Muscle layer of duodenum (tissue), 2 donors: ENCODE data around the gene CNPPD1.
A peak's percentile ranks its signal among the peaks of the same experiment; 100 is the strongest.

Experiments used
- H3K27ac ChIP-seq: one replicate; pipeline ENCODE4 v1.7.0; 2013; ENCODE audit warnings: mild to moderate bottlenecking, low read length
- H3K27me3 ChIP-seq: one replicate; pipeline ENCODE4 v1.7.0; 2013; ENCODE audit warnings: low read depth, mild to moderate bottlenecking, control low read depth, low read length
- H3K36me3 ChIP-seq, 2 donors: one replicate each; pipeline ENCODE4 v1.7.0; 2013; ENCODE audit warnings: low read length in 2 of 2, control low read depth in 1 of 2, mild to moderate bottlenecking in 1 of 2; ENCODE audit not compliant: insufficient read depth in 2 of 2, control insufficient read depth in 1 of 2
- H3K4me1 ChIP-seq, 2 donors: one replicate each; pipeline ENCODE4 v1.7.0; 2013; ENCODE audit warnings: low read length in 2 of 2, mild to moderate bottlenecking in 2 of 2, control low read depth in 1 of 2, moderate library complexity in 1 of 2; ENCODE audit not compliant: insufficient read depth in 2 of 2, control insufficient read depth in 1 of 2
- H3K4me3 ChIP-seq, 2 donors: one replicate each; pipeline ENCODE4 v1.7.0; 2013; ENCODE audit warnings: low read length in 2 of 2, low read depth in 1 of 2, mild to moderate bottlenecking in 1 of 2
- H3K9me3 ChIP-seq, 2 donors: one replicate each; pipeline ENCODE4 v1.7.0; 2013; ENCODE audit warnings: low read length in 2 of 2, control low read depth in 1 of 2, mild to moderate bottlenecking in 1 of 2; ENCODE audit not compliant: control insufficient read depth in 1 of 2
- donor health status: healthy.

CNPPD1 gene

GRCh38 chr2:219176818-219177551 lies at the start of gene CNPPD1:
TSS of gene CNPPD1 (minus strand) at chr2:219176925. CDS start at chr2:219176828, 97 bp downstream.
- Histone ChIP-seq H3K4me1 (peaks cover 19 to 33% of the 10 kb centered on the region in 2 donors), H3K27me3 (no peaks in the 10 kb centered on the region), H3K27ac (peak within 1 kb of the TSS; percentile 100), H3K9me3 (no peaks in the 10 kb centered on the region), H3K36me3 (peaks cover 46 to 53% of the 10 kb centered on the region in 2 donors), H3K4me3 (peak within 1 kb of the TSS; percentile 88 to 89)

- H3K36me3 ChIP-seq: peaks cover 55% of the 10 kb centered on the region in 2 donors
Observed at GRCh38 chr2:219225350-219225749, 48.6 kb upstream of the CNPPD1 start.

GRCh38 chr2:219223831-219224610 lies 47.3 kb upstream of the CNPPD1 start:
- no peak overlapping the region for H3K4me3 ChIP-seq
- H3K9me3 ChIP-seq: no peaks in the 10 kb centered on the region
- H3K27ac ChIP-seq: no peak overlapping the region
- H3K4me1 ChIP-seq: peaks cover 17 to 29% of the 10 kb centered on the region in 2 donors
- H3K36me3 ChIP-seq: peaks cover 55 to 62% of the 10 kb centered on the region in 2 donors
- H3K27me3 ChIP-seq: no peaks in the 10 kb centered on the region

More at GRCh38 chr2:219225350-219225749, 48.6 kb upstream of the CNPPD1 start:
- no peak overlapping the region for H3K4me3 ChIP-seq
- no peak overlapping the region for H3K27ac ChIP-seq
- no peaks in the 10 kb centered on the region for H3K9me3 ChIP-seq
- H3K4me1 ChIP-seq: peaks cover 10 to 20% of the 10 kb centered on the region in 2 donors
- H3K27me3 ChIP-seq: no peaks in the 10 kb centered on the region

- H3K9me3 ChIP-seq: no peaks in the 10 kb centered on the region
- no peak overlapping the region for H3K4me3 ChIP-seq
- no peak overlapping the region for H3K27ac ChIP-seq
- peaks cover 7 to 31% of the 10 kb centered on the region in 2 donors for H3K4me1 ChIP-seq
- no peaks in the 10 kb centered on the region for H3K27me3 ChIP-seq
- peaks cover 55 to 69% of the 10 kb centered on the region in 2 donors for H3K36me3 ChIP-seq
Observed at GRCh38 chr2:219221957-219222518, 45.3 kb upstream of the CNPPD1 start.

- Histone ChIP-seq H3K27ac (no peak overlapping the region), H3K4me1 (peaks cover 7 to 35% of the 10 kb centered on the region in 2 donors), H3K36me3 (peaks cover 54 to 77% of the 10 kb centered on the region in 2 donors), H3K27me3 (no peaks in the 10 kb centered on the region), H3K4me3 (no peak overlapping the region), H3K9me3 (no peaks in the 10 kb centered on the region)
Observed at GRCh38 chr2:219220652-219221402, 44.1 kb upstream of the CNPPD1 start.

GRCh38 chr2:219219784-219220532 lies 43.2 kb upstream of the CNPPD1 start:
- H3K4me3 ChIP-seq: peak overlapping the region in 1 of 2 donors; percentile 75
- H3K27ac ChIP-seq: peak overlapping the region; percentile 69
- H3K9me3 ChIP-seq: no peaks in the 10 kb centered on the region
- peaks cover 7 to 35% of the 10 kb centered on the region in 2 donors for H3K4me1 ChIP-seq
- peaks cover 47 to 76% of the 10 kb centered on the region in 2 donors for H3K36me3 ChIP-seq
- H3K27me3 ChIP-seq: no peaks in the 10 kb centered on the region

- Histone ChIP-seq H3K36me3 (peaks cover 42 to 75% of the 10 kb centered on the region in 2 donors), H3K27me3 (no peaks in the 10 kb centered on the region), H3K9me3 (no peaks in the 10 kb centered on the region), H3K27ac (peak within 1 kb of the TSS; percentile 69), H3K4me1 (peaks cover 7 to 35% of the 10 kb centered on the region in 2 donors), H3K4me3 (peak within 1 kb of the TSS; percentile 60 to 75)
Observed at GRCh38 chr2:219218732-219219701, 42.3 kb upstream of the CNPPD1 start, which contains the start of gene ABCB6. TSS of gene ABCB6 (minus strand) at chr2:219218958. CDS start at chr2:219218673, 285 bp downstream.

- Histone ChIP-seq H3K27ac (peak overlapping the region; percentile 69), H3K27me3 (no peaks in the 10 kb centered on the region), H3K36me3 (peaks cover 39 to 75% of the 10 kb centered on the region in 2 donors), H3K9me3 (no peaks in the 10 kb centered on the region), H3K4me1 (peaks cover 7 to 35% of the 10 kb centered on the region in 2 donors), H3K4me3 (peak overlapping the region; percentile 60 to 75)
Observed at GRCh38 chr2:219218217-219218731, 41.5 kb upstream of the CNPPD1 start.

- no peaks in the 10 kb centered on the region for H3K9me3 ChIP-seq
- peaks cover 23 to 71% of the 10 kb centered on the region in 2 donors for H3K36me3 ChIP-seq
- H3K4me3 ChIP-seq: no peak overlapping the region
- H3K27me3 ChIP-seq: no peaks in the 10 kb centered on the region
- H3K4me1 ChIP-seq: peaks cover 7 to 35% of the 10 kb centered on the region in 2 donors
- no peak overlapping the region for H3K27ac ChIP-seq
Observed at GRCh38 chr2:219216535-219216915, 39.8 kb upstream of the CNPPD1 start.
